ENCODE results near the gene DPYD.

The DPYD gene

DNA sequence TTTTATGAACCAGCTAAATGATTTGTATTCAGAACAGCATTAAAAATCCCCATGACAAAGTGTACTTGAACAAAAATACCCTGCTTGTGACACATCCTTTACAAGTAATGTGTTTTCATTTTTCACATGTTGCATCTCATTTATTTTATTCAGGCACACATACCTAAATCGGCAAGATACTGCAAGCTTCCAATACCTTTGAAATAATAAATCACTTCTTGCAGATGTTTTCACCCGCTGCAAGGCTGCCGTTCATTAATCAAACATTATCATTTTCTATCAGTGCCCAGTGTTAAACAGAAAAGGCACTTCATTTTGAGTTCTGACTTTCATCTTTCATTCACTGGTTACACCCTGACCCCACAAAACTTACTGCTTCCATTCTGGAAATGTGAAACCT lies 269.6 kb downstream of the DPYD start:
- H3K79me2 ChIP-seq (ENCODE audit: insufficient read depth, low read length) = no peaks in the 10 kb centered on the region
- TF ChIP-seq, protein P1, sequence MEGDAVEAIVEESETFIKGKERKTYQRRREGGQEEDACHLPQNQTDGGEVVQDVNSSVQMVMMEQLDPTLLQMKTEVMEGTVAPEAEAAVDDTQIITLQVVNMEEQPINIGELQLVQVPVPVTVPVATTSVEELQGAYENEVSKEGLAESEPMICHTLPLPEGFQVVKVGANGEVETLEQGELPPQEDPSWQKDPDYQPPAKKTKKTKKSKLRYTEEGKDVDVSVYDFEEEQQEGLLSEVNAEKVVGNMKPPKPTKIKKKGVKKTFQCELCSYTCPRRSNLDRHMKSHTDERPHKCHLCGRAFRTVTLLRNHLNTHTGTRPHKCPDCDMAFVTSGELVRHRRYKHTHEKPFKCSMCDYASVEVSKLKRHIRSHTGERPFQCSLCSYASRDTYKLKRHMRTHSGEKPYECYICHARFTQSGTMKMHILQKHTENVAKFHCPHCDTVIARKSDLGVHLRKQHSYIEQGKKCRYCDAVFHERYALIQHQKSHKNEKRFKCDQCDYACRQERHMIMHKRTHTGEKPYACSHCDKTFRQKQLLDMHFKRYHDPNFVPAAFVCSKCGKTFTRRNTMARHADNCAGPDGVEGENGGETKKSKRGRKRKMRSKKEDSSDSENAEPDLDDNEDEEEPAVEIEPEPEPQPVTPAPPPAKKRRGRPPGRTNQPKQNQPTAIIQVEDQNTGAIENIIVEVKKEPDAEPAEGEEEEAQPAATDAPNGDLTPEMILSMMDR (IDR thresholded peaks at IDR 0.05; ENCODE audit: low read length) = no peak
- no peak for TF ChIP-seq EZH2 (IDR thresholded peaks at IDR 0.05; ENCODE audit: borderline replicate concordance, low read length)
- H3K9me3 ChIP-seq (ENCODE audit: low read length) = no peaks in the 10 kb centered on the region
- no peaks in the 10 kb centered on the region for H4K20me1 ChIP-seq (ENCODE audit: insufficient read depth, low read length)
- no peaks in the 10 kb centered on the region for H3K4me1 ChIP-seq (ENCODE audit: insufficient read depth, low read length, severe bottlenecking)
- H3K9ac ChIP-seq (ENCODE audit: low read length) = no peak overlapping the region
- no peak overlapping the region for H3K4me2 ChIP-seq (ENCODE audit: low read length)
- H3F3A ChIP-seq (ENCODE audit: insufficient read depth, low read length) = no peaks in the 10 kb centered on the region
- H3K4me3 ChIP-seq (ENCODE audit: low read depth, low read length, poor library complexity, severe bottlenecking) = no peak overlapping the region
- H3K27me3 ChIP-seq (ENCODE audit: insufficient read depth, low read length) = no peaks in the 10 kb centered on the region
- H2AFZ ChIP-seq (ENCODE audit: low read length) = no peak overlapping the region
- H3K36me3 ChIP-seq (ENCODE audit: insufficient read depth, low read length) = no peaks in the 10 kb centered on the region
- no peak overlapping the region for H3K27ac ChIP-seq (ENCODE audit: low read depth, low read length, poor library complexity, severe bottlenecking)
- no peaks in the 10 kb centered on the region for H3K9me2 ChIP-seq (ENCODE audit: low read depth, low read length)

DNA sequence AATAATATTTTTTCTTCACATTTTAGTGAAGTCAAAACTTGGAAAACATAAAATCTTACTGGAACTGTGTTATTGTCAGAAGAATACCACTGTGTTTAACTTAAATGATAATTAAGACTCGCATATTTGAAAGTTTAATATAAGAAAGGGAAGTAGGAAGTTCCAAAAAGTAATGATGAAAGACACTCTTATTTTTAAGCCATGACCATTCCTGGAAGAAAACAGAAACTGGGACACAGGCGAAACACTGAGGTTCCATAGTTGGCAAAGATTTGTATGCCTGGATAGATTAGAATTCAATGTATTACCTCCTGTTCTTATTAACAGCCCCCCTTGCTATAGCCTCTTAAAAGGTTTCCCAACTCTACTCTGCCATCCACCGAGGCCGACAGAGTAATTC lies 271.2 kb downstream of the DPYD start:
- H4K20me1 ChIP-seq (ENCODE audit: insufficient read depth, low read length) = no peaks in the 10 kb centered on the region
- H3K79me2 ChIP-seq (ENCODE audit: insufficient read depth, low read length) = no peaks in the 10 kb centered on the region
- no peak overlapping the region for H2AFZ ChIP-seq (ENCODE audit: low read length)
- no peak overlapping the region for H3K27ac ChIP-seq (ENCODE audit: low read depth, low read length, poor library complexity, severe bottlenecking)
- H3K9me3 ChIP-seq (ENCODE audit: low read length) = no peaks in the 10 kb centered on the region
- H3K9ac ChIP-seq (ENCODE audit: low read length) = no peak overlapping the region
- H3F3A ChIP-seq (ENCODE audit: insufficient read depth, low read length) = no peaks in the 10 kb centered on the region
- no peak overlapping the region for H3K4me2 ChIP-seq (ENCODE audit: low read length)
- no peak for TF ChIP-seq EZH2 (IDR thresholded peaks at IDR 0.05; ENCODE audit: borderline replicate concordance, low read length)
- TF ChIP-seq, protein P1 (IDR thresholded peaks at IDR 0.05; ENCODE audit: low read length) = no peak
- H3K9me2 ChIP-seq (ENCODE audit: low read depth, low read length) = no peaks in the 10 kb centered on the region
- H3K36me3 ChIP-seq (ENCODE audit: insufficient read depth, low read length) = no peaks in the 10 kb centered on the region
- no peaks in the 10 kb centered on the region for H3K27me3 ChIP-seq (ENCODE audit: insufficient read depth, low read length)
- H3K4me1 ChIP-seq (ENCODE audit: insufficient read depth, low read length, severe bottlenecking) = no peaks in the 10 kb centered on the region
- no peak overlapping the region for H3K4me3 ChIP-seq (ENCODE audit: low read depth, low read length, poor library complexity, severe bottlenecking)

GRCh38 chr1:97647776-97648175 lies 273.1 kb downstream of the DPYD start:
- no peaks in the 10 kb centered on the region for H4K20me1 ChIP-seq (ENCODE audit: insufficient read depth, low read length)
- H3F3A ChIP-seq (ENCODE audit: insufficient read depth, low read length) = no peaks in the 10 kb centered on the region
- no peak overlapping the region for H3K27ac ChIP-seq (ENCODE audit: low read depth, low read length, poor library complexity, severe bottlenecking)
- no peaks in the 10 kb centered on the region for H3K9me3 ChIP-seq (ENCODE audit: low read length)
- H3K4me3 ChIP-seq (ENCODE audit: low read depth, low read length, poor library complexity, severe bottlenecking) = no peak overlapping the region
- no peaks in the 10 kb centered on the region for H3K27me3 ChIP-seq (ENCODE audit: insufficient read depth, low read length)
- no peaks in the 10 kb centered on the region for H3K4me1 ChIP-seq (ENCODE audit: insufficient read depth, low read length, severe bottlenecking)
- H3K4me2 ChIP-seq (ENCODE audit: low read length) = no peak overlapping the region
- TF ChIP-seq, protein P1 (IDR thresholded peaks at IDR 0.05; ENCODE audit: low read length) = no peak
- no peak for TF ChIP-seq EZH2 (IDR thresholded peaks at IDR 0.05; ENCODE audit: borderline replicate concordance, low read length)
- no peaks in the 10 kb centered on the region for H3K79me2 ChIP-seq (ENCODE audit: insufficient read depth, low read length)
- no peak overlapping the region for H3K9ac ChIP-seq (ENCODE audit: low read length)
- no peaks in the 10 kb centered on the region for H3K36me3 ChIP-seq (ENCODE audit: insufficient read depth, low read length)
- no peak overlapping the region for H2AFZ ChIP-seq (ENCODE audit: low read length)
- no peaks in the 10 kb centered on the region for H3K9me2 ChIP-seq (ENCODE audit: low read depth, low read length)

All from OCI-LY1 (cell line).